T-cell (primary cell): Measurements from ENCODE around the gene LRRC8A. TPM values are rescaled to one million over a fixed set of nuclear protein-coding genes. Genes with fewer than 3 reads are reported as not detected.

Experiments
- ATAC-seq, 4 experiments: fragments of 200-7000 bp in 3 of 4; fragments of 150-1000 bp in 1 of 4; cut with Tn5 transposase; replicated peaks in 1 of 4; 1 replicate in 3 of 4; 2 replicates in 1 of 4; pipeline ENCODE4 v1.10.0; 2021; ENCODE audit warnings: moderate library complexity in 3 of 4, mild to moderate bottlenecking in 2 of 4, moderate number of reproducible peaks in 1 of 4
- CTCF ChIA-PET, 2 donors: fragments of 300-600 bp; sonication (Branson Sonifier 250); formaldehyde crosslinking; loops; one replicate each; lab custom pipeline; 2022; ENCODE audit warnings: antibody characterized with exemption in 2 of 2; lab: Charles Lee
- POLR2A ChIA-PET, 2 donors: fragments of 300-600 bp; sonication (Branson Sonifier 250); formaldehyde crosslinking; loops; one replicate each; lab custom pipeline; 2022; ENCODE audit warnings: antibody characterized with exemption in 2 of 2; lab: Charles Lee
- DNase-seq, 35 experiments: peaks; one replicate each; pipeline versions ENCODE4 v3.0.0 to v3.0.0-alpha.2; 2013 to 2023
- H3K27ac ChIP-seq: one replicate; pipeline ENCODE4 v1.5.1; 2013; ENCODE audit warnings: low read length
- H3K27me3 ChIP-seq, 2 experiments: replicated peaks in 1 of 2; 1 replicate in 1 of 2; 2 replicates in 1 of 2; pipeline versions ENCODE4 v1.6.1 to v1.7.0; 2013; ENCODE audit warnings: low read length in 1 of 2, mixed read lengths in 1 of 2; ENCODE audit not compliant: control insufficient read depth in 2 of 2, insufficient read depth in 2 of 2; ENCODE audit errors: extremely low read depth in 1 of 2
- H3K36me3 ChIP-seq, 2 donors: 1 replicate in 1 of 2; 2 replicates in 1 of 2; pipeline versions ENCODE4 v1.6.1 to v1.7.0; 2013; ENCODE audit warnings: low read length in 1 of 2; ENCODE audit not compliant: control insufficient read depth in 2 of 2, insufficient read depth in 1 of 2; ENCODE audit errors: extremely low read depth in 1 of 2
- H3K4me1 ChIP-seq, 2 experiments: 1 replicate in 1 of 2; 2 replicates in 1 of 2; pipeline versions ENCODE4 v1.6.1 to v1.7.0; 2013; ENCODE audit warnings: low read length in 2 of 2, mixed read lengths in 1 of 2; ENCODE audit not compliant: insufficient read depth in 2 of 2, control insufficient read depth in 1 of 2; ENCODE audit errors: extremely low read depth in 1 of 2
- H3K4me3 ChIP-seq, 2 donors: 1 replicate in 1 of 2; 2 replicates in 1 of 2; pipeline versions ENCODE4 v1.5.1 to v1.7.0; 2013; ENCODE audit warnings: mild to moderate bottlenecking in 2 of 2, low read length in 1 of 2, moderate library complexity in 1 of 2; ENCODE audit not compliant: control insufficient read depth in 1 of 2; ENCODE audit errors: extremely low read depth in 1 of 2
- H3K9me3 ChIP-seq: 2 replicates; pipeline ENCODE4 v1.7.0; 2013
- H3K27ac Mint-ChIP-seq, 2 donors: one replicate each; pipeline ENCODE4 v1.8.0; 2020 to 2021; ENCODE audit warnings: mild to moderate bottlenecking in 2 of 2, mixed read lengths in 2 of 2
- H3K27me3 Mint-ChIP-seq, 2 donors: one replicate each; pipeline ENCODE4 v1.8.0; 2021 to 2022; ENCODE audit warnings: mixed read lengths in 2 of 2
- H3K36me3 Mint-ChIP-seq: one replicate; pipeline ENCODE4 v1.8.0; 2021; ENCODE audit warnings: mixed read lengths
- H3K4me1 Mint-ChIP-seq, 3 donors: one replicate each; pipeline ENCODE4 v1.8.0; 2020 to 2022; ENCODE audit warnings: mixed read lengths in 3 of 3, mild to moderate bottlenecking in 1 of 3
- H3K4me3 Mint-ChIP-seq, 3 donors: one replicate each; pipeline ENCODE4 v1.8.0; 2020 to 2022; ENCODE audit warnings: mild to moderate bottlenecking in 3 of 3, mixed read lengths in 3 of 3, moderate library complexity in 3 of 3
- H3K9me3 Mint-ChIP-seq, 3 donors: one replicate each; pipeline ENCODE4 v1.8.0; 2020 to 2022; ENCODE audit warnings: mixed read lengths in 3 of 3
- WGBS: methylation state at CpG from one replicate; pipeline ENCODE4 v1.1.5; 2013; ENCODE audit warnings: missing lambda C conversion rate; ENCODE audit not compliant: insufficient coverage; 5-methylcytosine and 5-hydroxymethylcytosine counted together
- total RNA-seq, 35 experiments: library from RNA in 6 of 35; stranded (reverse) in 6 of 35; fragments of 120-200 nt in 1 of 35; gene quantifications; one replicate each; pipeline versions ENCODE4 v1.2.1 to v1.2.4 and lab custom pipeline; 2013 to 2026

Gene LRRC8A
- 10 to 100 TPM; 30.7 to 34.3 (median 33.9) TPM for total RNA-seq
- 22.3 TPM for total RNA-seq (2013)
- 18.1 to 78.5 (median 49.4) reads per million in 29 experiments for total RNA-seq (lab: John Stamatoyannopoulos, UW)

DNA sequence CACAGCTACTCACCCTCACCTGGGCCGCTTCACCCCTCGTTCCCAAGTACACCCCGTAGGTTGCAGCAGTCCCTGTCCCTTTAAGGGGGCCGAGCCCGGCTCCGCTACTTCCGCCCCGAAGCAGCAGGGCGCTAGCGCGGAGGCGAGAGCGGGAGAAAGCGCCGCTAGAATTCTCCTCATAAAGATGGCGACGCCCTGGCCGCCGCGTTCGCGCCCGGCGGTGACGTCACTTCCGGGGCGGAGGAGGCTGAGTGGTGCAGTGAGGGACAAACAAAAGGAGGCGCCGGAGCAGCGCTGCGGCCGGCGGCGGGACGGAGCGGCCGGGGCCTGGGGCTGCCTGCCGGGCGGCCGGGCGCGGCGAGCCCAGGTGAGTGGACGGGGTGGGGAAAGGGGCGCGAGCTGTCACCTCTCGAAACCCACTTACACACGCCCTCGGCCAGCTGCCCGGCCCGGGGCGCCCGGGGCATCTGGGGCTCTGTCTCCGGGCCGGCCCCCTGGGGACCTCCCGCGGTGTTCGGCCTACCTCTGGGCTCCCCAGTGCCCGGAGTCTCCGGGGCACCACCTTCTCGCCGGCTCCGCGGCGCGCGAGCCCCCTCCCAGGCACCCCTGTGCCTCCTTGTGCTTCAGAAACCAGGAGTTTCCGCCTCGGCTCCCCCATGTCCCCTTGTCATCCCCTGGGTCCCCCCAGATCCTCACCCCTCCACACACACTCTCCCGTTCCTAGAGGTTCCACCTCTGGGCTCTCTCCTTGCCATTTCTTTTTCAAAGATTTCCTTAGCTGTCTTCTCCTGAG is at the start of gene LRRC8A, which contains the start of gene KYAT1:
TSS of gene LRRC8A (plus strand) at position 250 of the 793 bp plus-strand sequence. CDS start 25,032 bp downstream, outside the sequence.
TSS of gene KYAT1 (minus strand) at position 67 of the 793 bp plus-strand sequence. CDS start 36,545 bp downstream, outside the sequence.
- peaks cover 7% of the 10 kb centered on the region for H3K36me3 Mint-ChIP-seq
- no peaks in the 10 kb centered on the region for H3K9me3 ChIP-seq
- H3K27ac Mint-ChIP-seq: peak within 1 kb of the TSS; percentile 94 to 97
- WGBS: 2% methylated on average over 64 of the region's 70 CpGs
- peak within 1 kb of the TSS; percentile 85 to 93 for H3K4me3 ChIP-seq
- peak within 1 kb of the TSS; percentile 57 for H3K27ac ChIP-seq
- peaks cover 16 to 53% of the 10 kb centered on the region in 2 experiments for H3K4me1 ChIP-seq
- no peaks in the 10 kb centered on the region for H3K9me3 Mint-ChIP-seq
- CTCF ChIA-PET: interaction anchor here in 1 of 2 donors (1.3 kb wide), 1 partner anchor 19 kb away, joined by 4 read pairs; no protein-coding TSS in a partner anchor
- ATAC-seq (peak; percentile 94 to 96 (median 96)), DNase-seq (peak; percentile 95 to 99 (median 98))
- peak within 1 kb of the TSS; percentile 94 to 98 (median 97) for H3K4me3 Mint-ChIP-seq
- no peaks in the 10 kb centered on the region for H3K27me3 ChIP-seq
- H3K27me3 Mint-ChIP-seq: no peaks in the 10 kb centered on the region
- POLR2A ChIA-PET: interaction anchor here in 1 of 2 donors (0.5 kb wide), 1 partner anchor 45 kb away, joined by 3 read pairs; no protein-coding TSS in a partner anchor
- peaks cover 3 to 28% of the 10 kb centered on the region in 2 donors for H3K36me3 ChIP-seq
- H3K4me1 Mint-ChIP-seq: peaks cover 56 to 66% (median 63%) of the 10 kb centered on the region in 3 donors

DNA sequence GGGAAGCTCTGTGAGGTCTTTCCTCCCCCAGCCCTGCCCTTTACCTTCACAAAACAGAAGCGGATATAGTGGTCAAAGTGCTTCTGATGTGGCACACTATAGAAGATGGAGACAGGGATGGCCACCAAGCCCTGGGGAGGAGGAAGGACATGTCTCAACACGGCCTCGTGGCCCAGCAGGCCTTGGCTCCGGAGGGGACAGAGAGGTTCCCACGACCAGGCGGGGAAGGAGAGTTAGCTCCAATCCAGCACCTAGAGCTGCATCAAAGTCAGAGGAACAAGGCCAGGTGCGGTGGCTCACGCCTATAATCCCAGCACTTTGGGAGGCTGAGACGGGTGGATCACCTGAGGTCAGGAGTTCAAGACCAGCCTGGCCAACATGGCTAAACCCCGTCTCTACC is 48.2 kb upstream of the LRRC8A start:
- CTCF ChIA-PET: no interaction called here
- Mint-ChIP-seq H3K9me3 (no peaks in the 10 kb centered on the region), H3K27me3 (no peaks in the 10 kb centered on the region), H3K4me3 (no peak overlapping the region), H3K27ac (no peak overlapping the region), H3K4me1 (peaks cover 6 to 11% (median 10%) of the 10 kb centered on the region in 3 donors), H3K36me3 (peaks cover 27% of the 10 kb centered on the region)
- Histone ChIP-seq H3K9me3 (no peaks in the 10 kb centered on the region), H3K27ac (no peak overlapping the region), H3K36me3 (peaks cover 2 to 17% of the 10 kb centered on the region in 2 donors), H3K27me3 (no peaks in the 10 kb centered on the region), H3K4me3 (no peak overlapping the region), H3K4me1 (peaks cover 0 to 14% of the 10 kb centered on the region in 2 experiments)
- 98% methylated on average over 5 of the region's 10 CpGs for WGBS
- no peak for DNase-seq
- ATAC-seq: no peak
- POLR2A ChIA-PET: no interaction called here

DNA sequence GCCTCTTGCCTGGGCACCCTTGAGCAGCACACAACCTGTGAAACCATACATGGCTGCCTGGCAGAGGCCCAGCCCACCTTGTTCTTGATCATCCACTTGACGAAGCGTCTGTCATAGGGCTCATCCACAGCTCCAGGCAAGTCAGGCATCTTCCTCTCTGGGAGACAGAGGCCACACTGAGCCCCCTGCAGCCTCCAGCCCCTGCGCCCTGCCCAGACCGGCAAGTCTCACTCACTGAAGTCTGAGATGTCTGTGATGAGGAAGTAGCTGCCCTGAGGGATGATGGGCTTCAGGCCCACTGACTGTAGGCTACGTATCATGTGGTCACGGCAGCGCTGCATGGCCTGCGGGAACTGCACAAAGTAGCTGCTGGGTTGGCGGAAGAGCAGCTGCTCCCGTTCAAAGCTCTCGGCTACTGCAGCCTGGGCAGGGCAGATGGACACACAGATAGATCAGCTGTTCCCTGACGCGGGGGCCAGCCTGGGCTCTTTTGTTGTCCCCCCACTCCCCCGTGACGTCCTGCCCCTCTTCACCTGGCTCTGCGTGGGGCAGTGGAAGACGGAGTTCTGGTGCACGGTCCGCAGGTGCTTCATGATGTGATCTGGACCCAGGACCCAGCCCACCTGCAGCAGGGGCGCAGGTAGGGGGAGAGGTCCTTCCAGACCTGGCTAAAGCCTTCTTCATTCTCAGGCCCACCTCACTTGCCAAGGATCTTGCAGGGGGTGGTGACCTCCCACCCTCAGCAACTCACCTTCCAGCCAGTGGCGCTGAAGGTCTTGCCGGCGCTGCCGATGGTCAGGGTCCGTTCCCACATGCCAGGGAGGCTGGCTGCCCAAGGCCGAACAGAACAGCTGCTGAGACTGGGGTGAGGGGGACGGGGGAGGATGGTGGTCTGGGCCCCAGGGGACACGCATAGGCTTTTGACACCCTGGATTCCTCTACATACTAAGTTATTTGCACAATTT is 46.4 kb upstream of the LRRC8A start:
- DNase-seq (no peak), ATAC-seq (no peak)
- no peak overlapping the region for H3K4me3 ChIP-seq
- ChIA-PET POLR2A (no interaction called here), CTCF (no interaction called here)
- Mint-ChIP-seq H3K4me3 (no peak overlapping the region), H3K36me3 (peaks cover 23% of the 10 kb centered on the region), H3K27me3 (no peaks in the 10 kb centered on the region), H3K27ac (no peak overlapping the region), H3K9me3 (no peaks in the 10 kb centered on the region), H3K4me1 (no peaks in the 10 kb centered on the region)
- no peaks in the 10 kb centered on the region for H3K4me1 ChIP-seq
- H3K27me3 ChIP-seq: no peaks in the 10 kb centered on the region
- no peak overlapping the region for H3K27ac ChIP-seq
- 100% methylated on average over 14 of the region's 28 CpGs for WGBS
- no peaks in the 10 kb centered on the region for H3K9me3 ChIP-seq
- H3K36me3 ChIP-seq: peaks cover 2 to 17% of the 10 kb centered on the region in 2 donors

DNA sequence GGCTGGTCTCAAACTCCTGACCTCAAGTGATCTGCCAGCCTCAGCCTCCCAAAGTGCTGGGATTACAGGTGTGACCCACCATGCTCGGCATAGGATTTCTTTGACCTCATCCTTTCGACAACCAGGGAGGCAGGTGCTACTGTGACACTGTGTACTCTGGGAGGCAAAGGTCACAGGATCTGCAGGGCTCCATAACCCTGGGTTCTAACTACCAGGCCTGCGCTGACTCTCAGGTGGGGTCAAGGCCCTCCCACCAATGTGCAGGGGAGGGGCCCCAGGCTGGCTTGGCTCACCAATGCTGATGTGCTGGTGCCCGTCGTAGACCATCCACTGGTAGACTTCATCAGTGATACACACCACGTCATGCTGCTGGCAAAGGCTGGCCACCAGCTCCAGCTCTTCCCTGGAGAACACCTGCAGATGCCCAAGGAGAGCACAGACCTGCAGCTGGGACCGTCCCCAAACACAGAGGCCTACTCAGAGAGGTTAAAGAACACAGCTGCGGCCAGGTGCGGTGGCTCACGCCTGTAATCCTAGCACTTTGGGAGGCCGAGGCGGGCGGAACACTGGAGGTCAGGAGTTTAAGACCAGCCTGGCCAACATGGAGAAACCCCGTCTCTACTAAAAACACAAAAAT is 45.3 kb upstream of the LRRC8A start:
- no peaks in the 10 kb centered on the region for H3K4me1 ChIP-seq
- peaks cover 2 to 17% of the 10 kb centered on the region in 2 donors for H3K36me3 ChIP-seq
- no peaks in the 10 kb centered on the region for H3K27me3 ChIP-seq
- Mint-ChIP-seq H3K4me1 (no peaks in the 10 kb centered on the region), H3K4me3 (no peak overlapping the region), H3K9me3 (no peaks in the 10 kb centered on the region), H3K36me3 (peaks cover 27% of the 10 kb centered on the region), H3K27me3 (no peaks in the 10 kb centered on the region), H3K27ac (no peak overlapping the region)
- no peaks in the 10 kb centered on the region for H3K9me3 ChIP-seq
- 76% methylated on average over 6 of the region's 14 CpGs for WGBS
- ChIA-PET CTCF (interaction anchor here in 1 of 2 donors (0.6 kb wide), 1 partner anchor 58 kb away, joined by 3 read pairs; no protein-coding TSS in a partner anchor), POLR2A (no interaction called here)
- H3K27ac ChIP-seq: no peak overlapping the region
- DNase-seq: no peak
- H3K4me3 ChIP-seq: no peak overlapping the region
- ATAC-seq: no peak

DNA sequence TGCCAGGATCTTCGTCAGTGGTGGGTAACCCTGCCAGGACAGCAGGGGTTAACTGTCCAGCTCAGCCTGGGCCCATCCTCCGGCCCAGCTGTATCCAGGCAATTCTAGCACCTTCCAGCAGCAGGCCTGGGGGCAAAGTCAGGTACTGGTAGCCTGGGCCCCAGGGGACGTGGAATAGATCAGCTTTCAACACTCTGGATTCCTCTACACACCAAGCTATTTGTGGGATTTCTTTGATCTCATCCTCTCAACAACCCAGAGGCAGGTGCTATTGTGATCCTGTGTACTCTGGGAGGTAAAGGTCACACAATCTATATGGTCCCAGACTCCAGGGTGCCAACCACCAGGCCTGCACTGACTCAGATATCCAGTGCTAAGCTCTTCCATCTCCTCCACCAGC is 43.6 kb upstream of the LRRC8A start:
- Mint-ChIP-seq H3K9me3 (no peaks in the 10 kb centered on the region), H3K36me3 (peaks cover 28% of the 10 kb centered on the region), H3K27me3 (no peaks in the 10 kb centered on the region), H3K4me3 (no peak overlapping the region), H3K27ac (no peak overlapping the region), H3K4me1 (no peaks in the 10 kb centered on the region)
- Histone ChIP-seq H3K4me3 (no peak overlapping the region), H3K27ac (no peak overlapping the region), H3K9me3 (no peaks in the 10 kb centered on the region), H3K27me3 (no peaks in the 10 kb centered on the region), H3K4me1 (no peaks in the 10 kb centered on the region), H3K36me3 (peaks cover 2 to 27% of the 10 kb centered on the region in 2 donors)
- WGBS: 100% methylated on average over 1 of the region's 3 CpGs
- ChIA-PET CTCF (interaction anchor here in 1 of 2 donors (0.6 kb wide), 1 partner anchor 996 kb away, joined by 3 read pairs; the partner anchor contains the start of gene C9orf78), POLR2A (no interaction called here)
- ATAC-seq (no peak), DNase-seq (no peak)
